HG03097 (cell line): ENCODE results near the gene B4GALNT2.

Source experiments
- ATAC-seq: cut with Tn5 transposase; IDR thresholded peaks from one replicate; pipeline ENCODE4 v1.9.1; 2021; ENCODE audit not compliant: unreplicated experiment, low FRiP score

The B4GALNT2 gene

DNA sequence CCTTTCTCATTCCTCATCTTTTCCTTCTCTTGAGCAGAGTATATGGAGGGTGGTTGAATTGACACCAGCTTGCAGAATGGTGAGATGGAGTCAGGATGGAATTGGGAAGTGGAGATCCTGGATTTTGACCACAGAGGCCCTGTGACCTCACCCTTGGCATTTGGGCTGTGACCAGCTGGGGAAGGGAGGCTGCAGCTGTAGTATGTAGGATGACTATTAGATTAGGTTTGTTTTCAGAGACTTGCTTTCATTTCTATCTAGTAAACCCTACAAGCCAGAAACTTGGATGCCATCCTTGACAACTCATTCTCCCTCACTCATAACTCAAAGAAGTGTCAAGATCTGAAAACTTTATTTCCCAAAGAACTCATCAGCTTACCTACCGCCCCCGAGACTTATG, 71.9 kb downstream of the B4GALNT2 start:
- ATAC-seq = no peak

DNA sequence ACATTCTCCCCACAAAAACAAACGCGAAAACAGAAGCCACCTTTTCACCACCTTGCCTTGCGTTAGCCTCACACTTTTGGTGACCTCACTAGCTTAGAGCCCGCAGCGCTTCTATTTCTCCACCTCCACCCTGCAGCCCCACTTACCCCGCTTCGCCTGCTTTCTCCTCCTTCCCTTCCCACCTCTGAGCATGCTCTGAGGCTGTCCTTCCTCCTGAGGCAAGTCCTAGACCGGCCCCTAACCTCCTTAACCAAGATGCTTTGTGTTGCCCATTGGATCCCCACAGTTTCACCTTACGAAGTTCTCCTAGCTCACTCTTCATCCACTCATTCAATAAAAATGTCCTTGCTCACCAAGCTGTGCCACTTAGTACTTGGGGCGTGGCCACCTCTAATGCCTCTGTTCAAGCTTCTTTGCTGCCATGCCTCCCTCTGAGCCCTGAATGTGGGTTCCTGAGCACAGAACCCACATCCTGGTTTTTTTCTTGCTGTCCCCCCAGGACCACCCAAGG, 76.5 kb downstream of the B4GALNT2 start:
- ATAC-seq = no peak

DNA sequence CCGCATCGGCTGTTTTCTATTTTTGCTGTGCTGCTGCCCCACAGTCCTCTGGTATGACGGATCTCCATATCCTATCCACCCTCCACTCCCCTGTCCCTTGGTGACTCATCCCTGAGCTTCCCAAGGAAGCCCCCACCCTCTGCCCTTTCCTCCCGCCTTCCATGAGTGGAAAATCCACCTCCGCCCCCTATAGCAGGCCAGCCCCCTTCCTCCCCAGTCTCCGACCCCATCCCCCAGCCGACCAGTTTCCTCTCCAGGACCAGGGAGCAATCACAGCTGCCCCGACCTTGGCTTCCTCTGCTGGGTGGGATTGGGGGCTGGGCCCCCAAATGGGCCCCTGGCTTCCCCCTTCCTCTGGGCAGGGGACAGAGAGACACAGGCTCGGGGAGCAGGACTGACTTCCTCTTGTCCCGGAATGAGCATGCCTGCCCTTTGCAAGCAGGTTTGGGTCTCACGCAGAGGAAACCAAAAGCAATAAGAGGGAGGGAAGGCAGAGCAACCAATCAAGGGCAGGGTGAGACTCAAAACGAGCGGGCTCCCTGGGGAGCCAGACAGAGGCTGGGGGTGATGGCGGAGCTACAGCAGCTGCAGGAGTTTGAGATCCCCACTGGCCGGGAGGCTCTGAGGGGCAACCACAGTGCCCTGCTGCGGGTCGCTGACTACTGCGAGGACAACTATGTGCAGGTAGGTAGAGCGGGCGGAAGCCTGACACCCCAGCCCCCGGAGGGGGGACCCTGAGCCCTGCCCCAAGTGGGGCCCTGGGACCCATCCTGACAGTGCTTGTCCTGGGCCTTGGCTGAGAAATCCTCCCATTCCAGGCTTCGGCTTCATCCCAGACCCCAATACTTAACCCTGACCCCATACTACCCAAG, 77.8 kb downstream of the B4GALNT2 start, which contains the start of the genes ABI3 and GNGT2:
ABI3 (plus strand) TSS at position 550 of the 872 bp plus-strand sequence; CDS start at position 568, 18 bp downstream.
GNGT2 (minus strand) TSS at position 417 of the 872 bp plus-strand sequence. CDS start 3,152 bp downstream, outside the sequence.
- ATAC-seq = peak; percentile 74

DNA sequence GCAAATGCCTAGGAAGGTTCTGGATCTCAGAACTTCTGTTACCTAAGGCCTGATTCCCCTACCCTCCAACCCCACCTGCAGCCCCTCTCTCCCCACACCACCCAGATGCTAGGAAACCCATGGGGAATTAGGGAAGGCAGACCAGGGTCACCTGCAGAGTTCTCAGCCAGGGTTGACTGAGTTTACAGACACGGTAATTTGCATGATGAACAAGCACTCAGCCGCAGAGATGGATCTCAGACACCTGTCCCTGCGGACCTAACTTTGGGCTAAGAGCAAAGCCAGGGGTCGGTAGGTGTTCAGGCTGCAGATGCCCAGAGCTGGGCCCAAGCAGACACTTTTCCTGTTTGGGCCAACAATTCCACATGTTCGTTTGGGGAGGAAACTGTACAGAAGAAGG, 80.8 kb downstream of the B4GALNT2 start:
- ATAC-seq = no peak

DNA sequence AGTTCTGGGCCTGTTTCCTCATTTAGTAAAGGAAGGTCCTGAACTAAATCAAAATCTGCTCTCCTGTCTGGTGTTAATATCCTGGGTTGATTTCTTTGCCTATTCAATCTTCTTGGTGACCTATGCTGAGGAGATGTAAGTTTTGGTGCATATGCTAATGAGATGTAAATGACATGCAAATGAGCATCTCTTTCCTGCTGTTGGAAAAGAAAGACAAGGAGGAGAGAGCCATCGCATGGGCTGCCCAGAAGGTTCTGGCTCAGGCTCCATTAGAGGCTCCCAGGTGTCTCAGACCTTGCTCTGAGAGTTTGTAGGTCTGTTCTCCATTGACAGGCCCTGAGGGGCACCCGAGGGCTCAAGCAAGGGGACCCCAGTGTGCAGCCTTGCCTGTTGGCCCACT, 81.3 kb downstream of the B4GALNT2 start:
- ATAC-seq = no peak

DNA sequence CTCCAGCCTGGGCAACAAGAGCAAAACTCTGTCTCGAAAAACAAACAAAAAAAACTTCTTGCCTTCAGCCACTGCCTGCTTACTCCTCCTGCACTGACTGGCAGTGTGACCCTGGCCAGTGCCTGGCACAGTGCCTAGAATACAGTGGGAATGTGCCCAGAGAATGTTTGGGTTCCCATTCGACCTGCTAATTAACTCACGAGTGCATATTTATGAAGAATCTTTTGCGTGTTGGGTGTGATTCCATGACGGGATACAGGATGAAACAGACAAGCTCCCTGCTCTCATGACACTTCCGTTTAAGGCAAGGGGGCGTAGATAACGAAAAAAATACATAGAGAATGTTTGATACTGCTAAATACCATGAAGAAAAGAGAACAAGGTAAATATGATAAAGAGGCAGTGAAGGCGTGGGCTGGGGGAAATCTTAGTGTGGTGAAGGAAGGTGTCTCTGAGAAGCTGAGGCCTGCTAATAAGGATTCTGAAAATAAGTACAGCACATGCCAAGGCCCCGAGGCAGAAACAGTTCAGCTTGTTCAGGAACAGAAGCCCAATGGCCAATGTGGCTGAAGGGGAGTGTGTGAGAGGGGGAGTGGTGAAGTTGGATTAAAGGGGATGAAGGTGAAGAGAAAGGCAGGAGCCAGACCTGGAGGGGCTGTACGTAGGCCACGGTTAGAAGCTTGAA, 82.2 kb downstream of the B4GALNT2 start:
- ATAC-seq = no peak

DNA sequence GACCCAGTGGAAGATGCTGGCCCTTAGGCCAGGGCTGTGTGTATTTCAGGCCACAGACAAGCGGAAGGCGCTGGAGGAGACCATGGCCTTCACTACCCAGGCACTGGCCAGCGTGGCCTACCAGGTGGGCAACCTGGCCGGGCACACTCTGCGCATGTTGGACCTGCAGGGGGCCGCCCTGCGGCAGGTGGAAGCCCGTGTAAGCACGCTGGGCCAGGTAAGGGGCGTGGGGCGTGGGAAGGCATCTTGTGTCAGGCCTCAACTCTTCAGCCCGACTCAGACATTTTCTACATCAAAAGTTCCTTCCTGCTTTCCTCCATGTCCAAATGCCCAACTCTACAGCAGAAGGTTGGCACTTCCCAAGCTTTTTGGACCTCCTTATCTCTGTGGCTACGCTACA, 83.9 kb downstream of the B4GALNT2 start:
- ATAC-seq = no peak

DNA sequence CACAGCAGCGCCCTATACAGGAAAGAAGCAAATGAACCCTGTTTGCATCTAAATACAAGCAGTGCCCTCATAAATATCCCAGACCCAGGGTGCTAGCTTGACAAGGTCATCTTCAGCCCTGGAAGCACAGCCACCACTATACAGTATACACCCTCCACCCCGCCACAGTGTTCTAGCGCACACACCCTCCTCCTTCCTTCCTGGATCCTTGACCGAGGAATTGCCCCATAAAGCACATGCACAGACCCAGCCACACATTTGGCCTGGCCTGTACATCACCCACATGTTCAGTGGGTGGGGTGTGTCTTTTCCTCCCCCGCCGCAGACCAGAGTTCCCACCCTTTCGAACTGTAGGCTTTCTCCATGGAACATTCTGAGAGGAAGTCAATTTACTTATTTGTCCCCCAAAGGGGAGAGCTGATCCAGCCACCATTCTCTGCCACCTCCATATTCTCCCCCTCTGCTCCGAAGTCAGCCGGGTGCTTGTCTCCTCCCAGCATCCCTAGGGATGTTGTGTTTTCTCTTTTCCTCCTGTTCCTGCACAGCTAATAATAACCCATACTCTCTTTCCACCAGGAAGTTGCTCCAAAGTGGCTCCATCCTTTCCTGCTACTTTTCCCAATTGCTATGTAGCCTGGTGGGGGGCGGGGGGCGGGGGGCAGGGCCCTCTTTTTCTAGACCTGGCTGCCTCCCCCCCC, 84.5 kb downstream of the B4GALNT2 start:
- no peak for ATAC-seq

DNA sequence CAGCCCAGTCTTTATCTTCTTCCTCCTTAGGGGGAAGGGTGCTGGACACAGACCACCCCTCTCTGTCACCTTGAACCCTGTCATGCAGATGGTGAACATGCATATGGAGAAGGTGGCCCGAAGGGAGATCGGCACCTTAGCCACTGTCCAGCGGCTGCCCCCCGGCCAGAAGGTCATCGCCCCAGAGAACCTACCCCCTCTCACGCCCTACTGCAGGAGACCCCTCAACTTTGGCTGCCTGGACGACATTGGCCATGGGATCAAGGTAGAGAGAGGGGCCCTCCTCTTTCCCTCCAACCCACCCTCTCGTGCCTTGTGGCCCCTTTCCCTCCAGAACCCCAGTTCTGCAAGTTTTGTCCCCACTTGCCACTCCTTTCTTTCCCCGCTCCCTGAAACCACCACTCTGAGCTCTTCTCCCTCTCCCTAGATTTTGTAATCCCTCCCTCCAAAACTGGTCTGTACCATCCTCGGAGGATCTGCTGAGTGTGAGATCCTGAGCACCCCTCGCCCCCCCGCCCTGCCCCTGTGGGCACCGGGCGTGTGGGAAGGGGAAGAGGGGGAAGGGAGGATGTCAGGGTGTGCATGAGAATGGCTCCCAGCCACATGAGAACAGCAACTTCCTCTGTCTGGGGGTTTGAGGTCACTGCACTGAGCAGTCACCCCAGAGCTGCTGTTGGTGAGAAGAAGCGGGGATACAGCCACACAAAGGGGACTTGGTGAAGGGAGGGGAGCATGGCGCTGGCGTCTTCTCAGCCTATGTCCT, 85.3 kb downstream of the B4GALNT2 start:
- no peak for ATAC-seq

DNA sequence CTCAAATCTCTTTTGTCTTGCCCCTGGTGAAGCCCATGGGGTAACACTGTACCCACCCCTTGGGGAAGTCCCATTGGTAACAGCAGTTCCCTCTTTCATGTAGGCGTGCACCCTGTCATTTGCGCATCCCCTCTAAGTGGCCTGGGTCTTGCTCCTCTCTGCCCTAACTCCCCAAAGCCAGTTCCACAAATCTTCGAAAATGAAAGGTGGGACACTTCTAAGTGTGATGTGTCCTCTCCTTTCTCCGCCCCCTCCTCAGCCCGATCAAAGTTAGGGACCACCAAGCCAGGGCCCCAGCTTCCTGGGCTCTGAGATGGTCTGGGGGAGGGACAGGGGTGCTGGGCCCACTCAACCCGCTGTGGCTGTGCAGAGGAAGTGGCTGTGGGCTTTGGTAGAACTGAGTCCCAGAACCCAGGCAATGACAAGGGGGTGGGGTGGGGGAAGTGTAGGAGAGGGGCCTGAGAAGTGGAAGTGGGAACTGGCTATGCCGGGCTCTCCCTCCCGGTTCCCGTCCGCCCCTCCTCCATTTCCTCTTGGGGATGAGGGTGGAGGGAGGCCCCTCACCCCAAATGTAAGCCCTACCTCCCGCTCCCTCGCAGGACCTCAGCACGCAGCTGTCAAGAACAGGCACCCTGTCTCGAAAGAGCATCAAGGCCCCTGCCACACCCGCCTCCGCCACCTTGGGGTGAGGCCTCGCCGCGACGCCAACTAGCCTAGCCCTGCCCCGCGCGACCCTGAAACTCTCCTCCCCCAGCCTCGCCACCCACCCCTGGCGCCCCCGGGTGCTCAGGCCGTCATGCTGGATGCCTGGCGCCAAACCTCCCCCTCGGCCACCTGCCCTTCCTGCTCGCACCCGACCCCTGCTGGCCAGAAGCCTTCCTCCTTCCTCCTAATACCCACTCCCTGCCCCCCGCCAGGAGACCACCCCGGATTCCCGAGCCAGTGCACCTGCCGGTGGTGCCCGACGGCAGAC, 86.7 kb downstream of the B4GALNT2 start:
- no peak for ATAC-seq

DNA sequence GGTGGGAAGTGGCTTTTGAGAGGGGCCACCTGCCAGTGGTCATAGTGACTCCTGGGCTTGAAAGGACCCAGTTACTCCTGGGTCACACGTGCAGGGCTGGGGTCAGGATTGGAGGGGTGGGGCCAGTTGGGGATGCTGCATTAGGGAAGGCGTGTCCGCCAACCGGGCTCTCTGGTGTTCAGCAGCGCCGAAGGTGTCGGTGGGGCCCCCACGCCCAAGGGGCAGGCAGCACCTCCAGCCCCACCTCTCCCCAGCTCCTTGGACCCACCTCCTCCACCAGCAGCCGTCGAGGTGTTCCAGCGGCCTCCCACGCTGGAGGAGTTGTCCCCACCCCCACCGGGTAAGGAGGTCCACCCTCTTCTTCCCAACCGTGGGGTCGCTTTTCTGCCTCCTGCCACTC, 87.4 kb downstream of the B4GALNT2 start:
- no peak for ATAC-seq

DNA sequence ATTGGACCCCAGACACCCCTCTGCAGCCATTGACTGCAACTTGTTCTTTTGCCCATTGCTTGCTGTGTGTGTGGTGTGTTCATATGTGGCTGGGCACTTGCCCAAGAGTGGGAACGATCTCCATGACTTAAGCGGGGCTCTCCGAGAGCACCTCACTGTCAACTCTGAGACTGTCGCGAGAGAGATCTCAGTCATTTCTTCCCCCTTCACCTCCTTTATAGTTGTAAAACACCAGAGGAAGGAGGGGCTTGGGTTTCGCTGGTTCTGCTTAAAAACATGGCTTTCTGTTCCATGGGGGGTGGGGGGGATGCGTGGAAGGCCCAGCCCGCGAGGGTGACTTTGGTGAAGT, 90.6 kb downstream of the B4GALNT2 start:
- ATAC-seq = no peak

DNA sequence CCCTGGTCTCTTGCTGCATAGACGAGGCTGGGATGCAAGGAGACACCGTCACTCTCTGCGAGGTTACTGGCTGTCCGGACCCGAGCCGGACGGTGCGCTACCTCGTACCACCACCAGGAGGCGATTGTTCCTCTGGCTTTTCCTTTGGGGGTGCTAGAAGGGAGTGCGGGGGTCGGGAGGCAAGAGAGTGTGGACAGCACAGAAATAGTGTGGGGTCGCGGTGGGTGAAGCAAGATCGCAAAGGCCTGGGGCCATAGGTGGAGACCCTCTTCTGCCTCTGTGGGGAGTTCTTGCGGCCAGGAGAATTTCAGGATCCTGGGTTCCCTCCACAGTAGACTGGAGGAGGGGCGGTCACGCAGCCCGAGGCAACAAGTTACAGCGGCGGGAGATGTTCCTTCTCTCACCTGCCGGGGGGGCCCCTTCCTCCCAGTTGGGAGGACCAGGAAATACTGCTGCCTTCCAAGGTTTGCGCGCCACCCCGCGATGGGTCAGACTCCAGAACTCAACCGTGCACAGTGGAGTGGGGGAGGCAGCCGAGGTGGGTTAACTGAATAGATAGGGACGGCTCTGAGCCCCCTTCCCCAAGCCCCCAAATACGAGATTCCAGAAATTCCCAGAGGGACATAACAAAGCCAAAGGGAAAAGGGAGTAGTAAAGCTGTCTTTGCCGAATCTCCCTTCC, 91.1 kb downstream of the B4GALNT2 start:
- no peak for ATAC-seq

DNA sequence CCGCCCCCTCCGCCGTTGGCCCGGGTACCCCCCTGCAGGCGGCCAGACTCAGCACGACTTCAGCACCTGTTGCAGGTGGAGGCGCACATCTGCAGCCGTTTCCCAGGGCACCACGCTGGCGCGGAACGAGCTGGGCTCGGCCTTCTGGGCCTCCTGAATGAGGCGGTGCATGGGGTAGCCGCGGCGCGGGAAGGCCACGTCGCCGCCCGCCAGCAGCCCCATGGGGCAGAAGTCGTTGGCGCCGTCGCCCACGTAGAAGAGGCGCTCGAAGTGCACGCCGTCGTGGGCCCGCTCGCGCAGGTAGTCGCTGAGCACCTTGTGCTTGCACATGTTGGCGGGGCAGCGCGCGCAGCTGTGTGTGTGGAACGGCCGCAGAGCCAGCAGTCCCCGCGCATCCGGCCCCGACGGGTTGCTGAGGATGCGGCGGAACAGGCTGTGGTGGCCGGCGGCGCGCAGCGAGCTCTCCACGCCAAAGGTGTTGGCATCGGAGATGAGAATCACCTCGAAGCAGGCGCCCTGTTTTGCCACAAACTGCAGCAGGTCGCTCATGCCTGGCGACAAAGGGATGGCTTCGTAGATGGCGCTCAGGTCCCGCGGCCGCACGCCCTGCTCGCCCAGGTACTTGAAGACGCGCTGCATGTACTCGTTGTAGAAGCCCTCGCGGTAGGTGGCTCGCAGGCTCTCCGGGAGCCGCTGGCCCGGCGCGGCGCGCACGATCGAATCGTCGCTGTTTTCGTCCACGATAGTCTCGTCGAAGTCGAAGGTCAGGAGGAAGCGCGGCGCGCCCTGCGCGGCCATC, 91.8 kb downstream of the B4GALNT2 start:
- no peak for ATAC-seq

DNA sequence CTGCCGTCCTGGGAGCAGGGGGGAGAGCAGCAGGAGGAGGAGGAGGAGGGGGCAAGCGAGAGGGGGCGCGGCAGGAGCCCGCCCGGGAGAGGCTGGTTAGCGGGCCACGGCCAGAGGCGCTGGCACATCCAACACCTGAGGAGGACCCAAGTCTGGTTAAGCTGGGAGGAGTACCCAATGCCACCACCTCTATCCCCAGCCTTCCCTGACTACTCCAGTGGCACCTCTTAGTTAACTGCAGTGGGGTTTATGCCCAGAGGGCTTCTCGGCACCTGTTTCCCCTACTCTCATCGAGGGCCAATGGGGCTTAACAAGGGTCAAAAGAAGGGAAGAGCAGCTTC, 92.4 kb downstream of the B4GALNT2 start:
- no peak for ATAC-seq

DNA sequence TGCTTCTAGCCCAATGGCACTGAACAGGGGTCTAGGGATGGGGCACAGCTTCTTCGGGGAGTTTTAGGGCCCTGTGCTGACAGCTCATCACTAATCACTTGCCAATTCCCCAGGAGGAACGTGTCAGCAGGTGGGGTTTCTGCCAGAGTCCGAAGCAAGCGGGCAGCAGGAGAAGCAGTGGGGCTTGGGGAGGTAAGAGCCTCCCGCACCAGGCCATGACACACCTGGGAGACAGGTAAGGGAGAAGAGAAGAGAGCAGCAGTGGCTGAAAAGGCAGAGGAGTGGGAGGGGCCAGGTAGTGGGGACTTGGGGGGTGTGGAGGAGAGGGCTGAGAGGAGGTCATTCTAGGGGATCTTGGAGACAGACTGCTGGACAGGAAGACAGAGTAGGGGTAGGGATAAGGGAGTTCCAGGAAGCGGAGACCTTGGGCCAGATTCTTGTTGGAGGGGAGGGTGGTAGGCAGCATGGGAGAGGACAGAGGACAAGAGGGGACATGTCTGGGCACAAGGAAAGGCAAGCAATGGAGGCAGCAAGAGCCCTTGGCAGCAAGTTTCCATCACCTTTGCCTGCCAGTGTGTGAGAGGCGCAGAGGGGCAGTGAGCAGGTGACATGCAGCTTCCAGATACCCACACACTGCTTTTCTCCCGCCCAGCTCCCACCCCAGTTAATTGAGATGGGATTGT, 93.1 kb downstream of the B4GALNT2 start:
- ATAC-seq = no peak
